NCI-H226 (cell line): Measurements from ENCODE around the gene DDX43.
"Not testable (repeated sequence)": the region's sequence is repeated elsewhere in the genome, so short reads cannot be mapped to it uniquely, and the experiment has no call there.

Experiments
- DNase-seq: peaks from one replicate; pipeline ENCODE4 v3.0.0-alpha.2; 2015

The DDX43 gene

GRCh38 chr6:73389854-73390253 lies 4.8 kb upstream of the DDX43 start:
- no peak for DNase-seq

- no peak for DNase-seq
These were observed 3.0 kb upstream of the DDX43 start for GRCh38 chr6:73391675-73392074.

GRCh38 chr6:73392188-73392587 lies 2.4 kb upstream of the DDX43 start:
- DNase-seq, result not testable (repeated sequence)

GRCh38 chr6:73393278-73393677 lies 1.4 kb upstream of the DDX43 start:
- DNase-seq, result no peak

GRCh38 chr6:73395875-73396274 lies 1.2 kb downstream of the DDX43 start:
- DNase-seq, result no peak

GRCh38 chr6:73400656-73401055 lies 6.0 kb downstream of the DDX43 start:
- DNase-seq, result no peak

GRCh38 chr6:73409395-73409794 lies 14.8 kb downstream of the DDX43 start:
- DNase-seq, result no peak

- no peak for DNase-seq
These were observed 18.5 kb downstream of the DDX43 start for GRCh38 chr6:73413102-73413501.

- DNase-seq, result no peak
These were observed 23.6 kb downstream of the DDX43 start for GRCh38 chr6:73418081-73418741.

- DNase-seq, result no peak
These were observed 26.9 kb downstream of the DDX43 start for GRCh38 chr6:73421534-73421933.

GRCh38 chr6:73435236-73435635 lies 40.6 kb downstream of the DDX43 start:
- no peak for DNase-seq

- no peak for DNase-seq
These were observed 48.9 kb downstream of the DDX43 start for GRCh38 chr6:73443555-73443954.

- no peak for DNase-seq
These were observed 56.8 kb downstream of the DDX43 start for GRCh38 chr6:73451223-73452106.

GRCh38 chr6:73452107-73452461 lies 57.5 kb downstream of the DDX43 start, which contains the start of gene CGAS:
Gene CGAS (minus strand): TSS chr6:73452297. CDS start chr6:73452181, 116 bp downstream.
- DNase-seq, result peak; percentile 48

GRCh38 chr6:73455865-73456629 lies 61.4 kb downstream of the DDX43 start:
- DNase-seq, result peak; percentile 66

GRCh38 chr6:73459474-73459873 lies 64.8 kb downstream of the DDX43 start:
- not testable (repeated sequence) for DNase-seq

- DNase-seq, result no peak
These were observed 65.4 kb downstream of the DDX43 start for GRCh38 chr6:73460056-73460455.

- peak; percentile 89 for DNase-seq
These were observed 67.1 kb downstream of the DDX43 start, which contains the start of gene MTO1 for GRCh38 chr6:73461537-73462350. Gene MTO1 (plus strand): TSS chr6:73461737. CDS start chr6:73461855, 118 bp downstream.
